ENCODE results near the gene EEF1G.

DNA sequence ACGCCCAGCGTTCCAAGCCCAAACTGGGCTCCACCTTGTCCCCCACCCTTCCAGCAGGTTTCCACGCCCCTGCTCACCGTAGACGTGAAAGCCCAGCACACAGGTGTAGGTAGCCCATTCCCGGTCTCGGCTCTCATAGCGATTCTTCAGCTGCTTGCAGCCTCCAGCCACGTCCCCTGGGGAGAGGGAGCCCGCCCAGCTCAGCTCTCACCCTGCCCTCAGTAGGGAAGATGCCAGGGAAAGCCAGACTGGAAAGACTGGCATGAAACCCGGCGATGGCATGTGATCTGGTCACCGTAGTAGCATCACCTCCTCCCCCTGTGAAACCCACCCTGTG is 29.3 kb upstream of the EEF1G start:
- TF ChIP-seq EP300 (IDR thresholded peaks at IDR 0.05) (no peak), POLR2A (IDR thresholded peaks at IDR 0.05; ENCODE audit: low read length) (no peak), JUN (IDR thresholded peaks at IDR 0.05) (no peak), GATA3 (IDR thresholded peaks at IDR 0.05; ENCODE audit: borderline replicate concordance) (no peak)
- TF ChIP-seq, protein P1, sequence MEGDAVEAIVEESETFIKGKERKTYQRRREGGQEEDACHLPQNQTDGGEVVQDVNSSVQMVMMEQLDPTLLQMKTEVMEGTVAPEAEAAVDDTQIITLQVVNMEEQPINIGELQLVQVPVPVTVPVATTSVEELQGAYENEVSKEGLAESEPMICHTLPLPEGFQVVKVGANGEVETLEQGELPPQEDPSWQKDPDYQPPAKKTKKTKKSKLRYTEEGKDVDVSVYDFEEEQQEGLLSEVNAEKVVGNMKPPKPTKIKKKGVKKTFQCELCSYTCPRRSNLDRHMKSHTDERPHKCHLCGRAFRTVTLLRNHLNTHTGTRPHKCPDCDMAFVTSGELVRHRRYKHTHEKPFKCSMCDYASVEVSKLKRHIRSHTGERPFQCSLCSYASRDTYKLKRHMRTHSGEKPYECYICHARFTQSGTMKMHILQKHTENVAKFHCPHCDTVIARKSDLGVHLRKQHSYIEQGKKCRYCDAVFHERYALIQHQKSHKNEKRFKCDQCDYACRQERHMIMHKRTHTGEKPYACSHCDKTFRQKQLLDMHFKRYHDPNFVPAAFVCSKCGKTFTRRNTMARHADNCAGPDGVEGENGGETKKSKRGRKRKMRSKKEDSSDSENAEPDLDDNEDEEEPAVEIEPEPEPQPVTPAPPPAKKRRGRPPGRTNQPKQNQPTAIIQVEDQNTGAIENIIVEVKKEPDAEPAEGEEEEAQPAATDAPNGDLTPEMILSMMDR (IDR thresholded peaks at IDR 0.05): no peak

Measured in A549 (cell line).